HFFc6 (cell line): Measurements from ENCODE around the gene CLSTN2. TPM values are rescaled to one million over a fixed set of nuclear protein-coding genes. Genes with fewer than 3 reads are reported as not detected.

Experiments used
- DNase-seq: peaks from one replicate; pipeline ENCODE4 v3.0.0-alpha.2; 2018
- H3K27ac Mint-ChIP-seq: 2 replicates; pipeline ENCODE4 v1.8.0; 2020; ENCODE audit warnings: mild to moderate bottlenecking, mixed read lengths
- H3K27me3 Mint-ChIP-seq: 2 replicates; pipeline ENCODE4 v1.8.0; 2021; ENCODE audit warnings: mild to moderate bottlenecking, moderate library complexity, mixed read lengths; ENCODE audit not compliant: insufficient read depth
- H3K36me3 Mint-ChIP-seq: 2 replicates; pipeline ENCODE4 v1.8.0; 2021; ENCODE audit warnings: low read depth, mixed read lengths
- H3K4me1 Mint-ChIP-seq: 2 replicates; pipeline ENCODE4 v1.8.0; 2020; ENCODE audit warnings: low read depth, mixed read lengths
- H3K4me3 Mint-ChIP-seq: 2 replicates; pipeline ENCODE4 v1.8.0; 2020; ENCODE audit warnings: mild to moderate bottlenecking, moderate library complexity, mixed read lengths
- H3K9me3 Mint-ChIP-seq: 2 replicates; pipeline ENCODE4 v1.8.0; 2020; ENCODE audit warnings: mild to moderate bottlenecking, mixed read lengths
- CTCF ChIP-seq: fragments of 200-600 bp; sonication (generic); IDR thresholded peaks from 2 replicates; pipeline ENCODE4 v1.5.0; 2021; ENCODE audit warnings: antibody characterized with exemption, mild to moderate bottlenecking
- total RNA-seq, 6 experiments: library from RNA; stranded (reverse); fragmentation: NEBNext Ultra II Directional; extraction: Animal tissue kit (Norgen Biotek cat#: 25700); gene quantifications; 2 replicates in 1 of 6; 3 replicates in 5 of 6; pipeline ENCODE4 v1.2.3, GENCODE V29; 2021

The CLSTN2 gene
- total RNA-seq, 6 experiments from 2014 or later: 0.05 TPM; not detected in 5

GRCh38 chr3:140358686-140359085 lies 423.7 kb downstream of the CLSTN2 start:
- H3K27me3 Mint-ChIP-seq: peaks cover 2% of the 10 kb centered on the region; the same call in 1 of the 2 replicates
- H3K27ac Mint-ChIP-seq: no peak overlapping the region
- H3K4me1 Mint-ChIP-seq: no peaks in the 10 kb centered on the region
- H3K9me3 Mint-ChIP-seq: peaks cover 52% of the 10 kb centered on the region
- H3K36me3 Mint-ChIP-seq: peaks cover 5% of the 10 kb centered on the region; the same call in 1 of the 2 replicates
- no peak for TF ChIP-seq CTCF
- H3K4me3 Mint-ChIP-seq: no peak overlapping the region
- DNase-seq: no peak

- Mint-ChIP-seq H3K27ac (no peak overlapping the region), H3K4me1 (no peaks in the 10 kb centered on the region)
Observed at GRCh38 chr3:140359233-140359995, 424.4 kb downstream of the CLSTN2 start.

DNA sequence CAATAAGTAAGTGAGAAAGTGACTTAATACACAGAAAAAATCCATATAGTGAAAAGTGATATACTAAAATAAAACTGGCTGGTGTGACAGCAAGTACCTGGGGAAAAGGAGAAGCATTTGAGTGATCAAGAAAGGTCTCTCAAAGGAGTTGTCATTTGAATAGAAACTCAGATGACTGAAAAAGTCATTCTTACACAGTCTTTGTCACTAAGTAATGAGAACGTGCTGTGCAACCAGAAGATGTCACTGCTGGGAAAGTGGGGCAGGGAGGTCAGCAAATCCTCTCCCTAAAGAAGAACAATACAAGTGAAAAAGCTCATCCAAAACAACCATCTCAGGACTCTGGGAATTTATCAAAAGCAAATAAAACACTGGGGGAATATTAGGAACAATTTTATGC lies 425.3 kb downstream of the CLSTN2 start:
- Mint-ChIP-seq H3K27me3 (peaks cover 2% of the 10 kb centered on the region; the same call in 1 of the 2 replicates), H3K36me3 (peaks cover 2% of the 10 kb centered on the region; the same call in 1 of the 2 replicates), H3K4me3 (no peak overlapping the region), H3K4me1 (no peaks in the 10 kb centered on the region), H3K27ac (no peak overlapping the region), H3K9me3 (peaks cover 52% of the 10 kb centered on the region)
- no peak for DNase-seq
- no peak for TF ChIP-seq CTCF

More at GRCh38 chr3:140359233-140359995, 424.4 kb downstream of the CLSTN2 start:
- Mint-ChIP-seq H3K4me3 (no peak overlapping the region), H3K36me3 (peaks cover 5% of the 10 kb centered on the region; the same call in 1 of the 2 replicates), H3K9me3 (peaks cover 53% of the 10 kb centered on the region), H3K27me3 (peaks cover 2% of the 10 kb centered on the region; the same call in 1 of the 2 replicates)
- no peak for TF ChIP-seq CTCF
- DNase-seq: no peak

- peaks cover 52% of the 10 kb centered on the region for H3K9me3 Mint-ChIP-seq
- no peak for DNase-seq
- no peaks in the 10 kb centered on the region for H3K27me3 Mint-ChIP-seq
- no peak overlapping the region for H3K4me3 Mint-ChIP-seq
- no peak overlapping the region for H3K27ac Mint-ChIP-seq
- no peak for TF ChIP-seq CTCF
- H3K36me3 Mint-ChIP-seq: no peaks in the 10 kb centered on the region
- no peaks in the 10 kb centered on the region for H3K4me1 Mint-ChIP-seq
Observed at GRCh38 chr3:140363801-140364200, 428.8 kb downstream of the CLSTN2 start.

DNA sequence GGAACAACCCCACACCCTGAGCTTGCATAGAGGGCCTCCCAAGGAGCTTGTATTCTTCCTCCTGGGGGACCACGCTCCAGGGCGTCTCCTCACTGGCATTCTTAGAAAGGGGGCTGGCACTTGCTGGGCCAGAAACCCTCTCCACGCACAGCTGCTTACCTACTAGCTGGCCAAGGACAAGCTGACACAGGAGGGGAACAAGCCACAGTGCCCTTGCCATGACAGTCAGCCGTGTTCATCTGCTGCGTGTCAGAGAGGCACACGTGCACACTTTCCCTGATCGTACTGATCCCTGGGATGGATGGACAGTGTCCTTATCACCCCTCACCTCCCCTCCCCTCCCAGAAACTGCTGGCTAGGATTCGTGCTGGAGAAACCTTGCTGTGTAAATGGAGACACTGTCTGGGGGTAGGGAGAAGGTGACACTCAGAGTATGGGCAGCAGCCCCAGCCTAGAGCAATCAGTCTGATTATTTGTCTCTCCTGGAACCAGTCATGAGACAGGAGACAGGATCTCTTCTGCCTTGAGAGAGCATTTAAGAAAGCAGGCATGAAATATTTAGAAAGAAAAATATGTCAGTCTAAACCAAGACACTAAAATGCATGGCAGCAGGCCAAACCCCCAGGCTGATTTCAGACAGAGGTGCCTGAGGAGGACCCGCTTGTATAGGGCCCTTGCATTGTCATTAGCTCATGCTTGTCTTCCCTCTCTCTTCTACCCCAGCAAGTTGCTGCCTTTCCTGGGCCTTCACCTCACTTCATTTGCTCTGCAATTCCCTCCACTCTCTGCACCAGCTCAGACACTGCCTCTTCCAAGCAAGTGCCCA lies 431.1 kb downstream of the CLSTN2 start:
- DNase-seq: no peak
- Mint-ChIP-seq H3K4me1 (no peaks in the 10 kb centered on the region), H3K36me3 (no peaks in the 10 kb centered on the region), H3K4me3 (no peak overlapping the region), H3K27ac (no peak overlapping the region), H3K27me3 (no peaks in the 10 kb centered on the region), H3K9me3 (peaks cover 54% of the 10 kb centered on the region)
- no peak for TF ChIP-seq CTCF
